K562 (cell line): ENCODE results near the gene NUP62. TPM values are rescaled to one million over a fixed set of nuclear protein-coding genes. Genes with fewer than 3 reads are reported as not detected.

Source experiments
- ATAC-seq: fragments of 200-7000 bp; cut with Tn5 transposase; 3 replicates; pipeline ENCODE4 v1.9.1; 2020; ENCODE audit warnings: moderate library complexity
- BruUV-seq: library from RNA; stranded (reverse); fragments of 400-500 nt; replicated peaks from 2 replicates; lab custom pipeline; 2021; lab: Mats Ljungman, UMichigan
- CTCF ChIA-PET: fragments of 300-600 bp; formaldehyde crosslinking; extraction: SDS; loops from one replicate; lab custom pipeline; 2021; ENCODE audit warnings: low intra/inter-chr PET ratio; lab: Yijun Ruan, JAX
- POLR2A ChIA-PET: fragments of 300-600, 350-650 bp; sonication (Branson Sonifier 250); formaldehyde crosslinking; extraction: SDS; loops from one replicate; lab custom pipeline; 2021; ENCODE audit warnings: antibody characterized with exemption, inconsistent platforms; lab: Yijun Ruan, JAX
- DNase-seq, 4 experiments: peaks; one replicate each; pipeline versions ENCODE4 v3.0.0 to v3.0.0-alpha.2; 2011 to 2018; ENCODE audit warnings: low spot score in 3 of 4, mixed read lengths in 3 of 4; ENCODE audit errors: extremely low read depth in 1 of 4
- FAIRE-seq: peaks from 2 replicates; lab custom pipeline; 2011; peaks lifted over from hg19 to GRCh38; lab: Jason Lieb, UNC
- H2AFZ ChIP-seq: 2 replicates; pipeline ENCODE4 v1.6.0; 2011; ENCODE audit warnings: low read depth, low read length, control low read depth, inconsistent platforms
- H3K27ac ChIP-seq: fragments of 200-600 bp; 3 replicates; pipeline ENCODE4 v1.8.0; 2011; ENCODE audit warnings: low read depth, mild to moderate bottlenecking, control low read depth, inconsistent platforms, low read length, moderate library complexity, mixed read lengths; ENCODE audit errors: extremely low read depth
- H3K27me3 ChIP-seq, 2 experiments: fragments of 300-600 bp in 1 of 2; 2 replicates in 1 of 2; 3 replicates in 1 of 2; pipeline versions ENCODE4 v1.6.0 to v1.8.0; 2011; ENCODE audit warnings: inconsistent platforms in 2 of 2, low read length in 2 of 2, mild to moderate bottlenecking in 1 of 2, mixed read lengths in 1 of 2, moderate library complexity in 1 of 2; ENCODE audit not compliant: control insufficient read depth in 2 of 2, insufficient read depth in 2 of 2
- H3K36me3 ChIP-seq: fragments of 300-600 bp; 3 replicates; pipeline ENCODE4 v1.8.0; 2011; ENCODE audit warnings: mild to moderate bottlenecking, low read length, inconsistent platforms; ENCODE audit not compliant: control insufficient read depth, insufficient read depth
- H3K4me1 ChIP-seq, 2 experiments: fragments of 200-600 bp in 1 of 2; replicated peaks in 1 of 2; 2 replicates in 1 of 2; 3 replicates in 1 of 2; pipeline versions ENCODE4 v1.5.1 to v1.8.0; 2011; ENCODE audit warnings: inconsistent platforms in 2 of 2, low read length in 2 of 2, mild to moderate bottlenecking in 1 of 2, mixed read lengths in 1 of 2, moderate library complexity in 1 of 2; ENCODE audit not compliant: control insufficient read depth in 2 of 2, insufficient read depth in 2 of 2
- H3K4me2 ChIP-seq: 2 replicates; pipeline ENCODE4 v1.6.1; 2011; ENCODE audit warnings: low read length, control low read depth, inconsistent platforms, mixed read lengths; ENCODE audit not compliant: insufficient read depth
- H3K4me3 ChIP-seq: fragments of 200-600 bp; sonication (generic), shearing (Covaris generic); 2 replicates; pipeline ENCODE4 v1.5.1; 2016; ENCODE audit warnings: control low read depth, inconsistent platforms
- H3K79me2 ChIP-seq: fragments of 200-600 bp; 3 replicates; pipeline ENCODE4 v1.8.0; 2011; ENCODE audit warnings: low read length, inconsistent platforms; ENCODE audit not compliant: control insufficient read depth, insufficient read depth
- H3K9ac ChIP-seq, 2 experiments: 2 replicates each; pipeline versions ENCODE4 v1.6.0 to v1.6.1; 2011; ENCODE audit warnings: low read depth in 2 of 2, low read length in 2 of 2, control low read depth in 1 of 2, inconsistent platforms in 1 of 2, mild to moderate bottlenecking in 1 of 2, mixed read lengths in 1 of 2; ENCODE audit not compliant: insufficient read depth in 1 of 2
- H3K9me1 ChIP-seq: one replicate; pipeline ENCODE4 v1.6.0; 2011; ENCODE audit warnings: inconsistent platforms, mild to moderate bottlenecking, low read length, moderate library complexity; ENCODE audit not compliant: control insufficient read depth, insufficient read depth
- H3K9me3 ChIP-seq: replicated peaks from 2 replicates; pipeline ENCODE4 v1.5.1; 2011; ENCODE audit warnings: low read depth, low read length, inconsistent platforms; ENCODE audit not compliant: control insufficient read depth, insufficient read depth
- H4K20me1 ChIP-seq: replicated peaks from 2 replicates; pipeline ENCODE4 v1.6.1; 2011; ENCODE audit warnings: low read length, inconsistent platforms, mixed read lengths; ENCODE audit not compliant: control insufficient read depth, insufficient read depth
- E2F1 ChIP-seq: sonication (generic); formaldehyde crosslinking; IDR thresholded peaks from 2 replicates; pipeline ENCODE4 v1.8.1; 2023; ENCODE audit warnings: mild to moderate bottlenecking, missing genetic modification reagents, moderate library complexity
- ETV5 ChIP-seq: sonication (generic); formaldehyde crosslinking; IDR thresholded peaks from 2 replicates; pipeline ENCODE4 v1.4.0; 2020; ENCODE audit warnings: low read depth, mild to moderate bottlenecking, missing genetic modification reagents
- MTA3 ChIP-seq: fragments of 450-650 bp; formaldehyde crosslinking; IDR thresholded peaks from 2 replicates; pipeline ENCODE4 v1.6.1; 2017; ENCODE audit warnings: mild to moderate bottlenecking, borderline replicate concordance
- POLR2A ChIP-seq: fragments of 450-650 bp; conservative IDR thresholded peaks from 2 replicates; pipeline ENCODE4 v1.6.1; 2016
- RBM39 ChIP-seq: fragments of 200-400 bp; formaldehyde crosslinking; optimal IDR thresholded peaks from 2 replicates; pipeline ENCODE3; 2018; ENCODE audit warnings: low read depth, low read length
- SUPT5H ChIP-seq: fragments of 450-650 bp; IDR thresholded peaks from 2 replicates; pipeline ENCODE4 v1.6.1; 2016
- XRCC4 ChIP-seq: IDR thresholded peaks from one replicate; pipeline ENCODE4 v1.6.1; 2011; ENCODE audit not compliant: insufficient read depth, insufficient read length; ENCODE audit errors: extremely low read depth
- ZBED1 ChIP-seq: IDR thresholded peaks from 2 replicates; pipeline ENCODE4 v1.6.1; 2014
- ZFP1 ChIP-seq: fragments of 450-650 bp; formaldehyde crosslinking; IDR thresholded peaks from 2 replicates; pipeline ENCODE4 v1.4.0; 2020; ENCODE audit warnings: mild to moderate bottlenecking, mixed read lengths
- ZHX1 ChIP-seq: fragments of 150-350 bp; conservative IDR thresholded peaks from 2 replicates; pipeline ENCODE4 v1.6.1; 2014; ENCODE audit warnings: low read length
- ZKSCAN1 ChIP-seq: fragments of 150-350 bp; IDR thresholded peaks from 2 replicates; pipeline ENCODE4 v1.6.1; 2016; ENCODE audit warnings: low read depth, low read length
- ZNF143 ChIP-seq: sonication (generic); formaldehyde crosslinking; IDR thresholded peaks from 2 replicates; pipeline ENCODE4 v1.9.0; 2022; ENCODE audit warnings: mild to moderate bottlenecking, missing genetic modification reagents
- ZNF324 ChIP-seq: fragments of 250-450 bp; sonication (Bioruptor Pico); IDR thresholded peaks from 2 replicates; pipeline ENCODE4 v1.4.0; 2020; ENCODE audit warnings: mild to moderate bottlenecking
- whole genome bisulfite sequencing: fragments of 100-300 bp; shearing (Covaris generic); methylation state at CpG from one replicate; pipeline ENCODE4 v1.1.6; 2016; ENCODE audit warnings: low coverage, mixed read lengths; ENCODE audit not compliant: insufficient coverage; ENCODE audit errors: missing lambda C conversion rate; 5-methylcytosine and 5-hydroxymethylcytosine counted together
- in situ Hi-C: fragments of 300-500 bp; cut with MboI; formaldehyde crosslinking; loops from 4 replicates; pipeline ENCODE4 v1.15.0; 2018; ENCODE audit warnings: inconsistent platforms, mixed read lengths
- intact Hi-C: fragments of 100-400 bp; cut with micrococcal nuclease; formaldehyde crosslinking; loops from 2 replicates; pipeline ENCODE4 v1.14.2; 2022
- polyA plus RNA-seq, 8 experiments: library from polyadenylated mRNA; depleted of rRNA in 4 of 8; stranded (reverse) in 5 of 8; unstranded in 3 of 8; fragments of >200 nt; fragmentation: Nextera tagmentation in 2 of 8; fragmentation: Illumina TruSeq in 1 of 8; extraction: Ambion mirVana in 2 of 8; extraction: Trizol in 1 of 8; gene quantifications; 2 replicates each; pipeline versions ENCODE4 v1.2.1 to v1.2.3, GENCODE V29; 2011 to 2014; ENCODE audit warnings: inconsistent platforms in 1 of 8, missing spikeins in 1 of 8
- total RNA-seq, 7 experiments: library from RNA; depleted of rRNA in 6 of 7; stranded (reverse); fragments of >200 nt in 6 of 7; fragmentation: Illumina TruSeq in 2 of 7; extraction: Trizol in 2 of 7; gene quantifications; 2 replicates each; pipeline versions ENCODE4 v1.2.1 to v1.2.3, GENCODE V29; 2011 to 2021; ENCODE audit warnings: low replicate concordance in 1 of 7

NUP62 gene
- total and polyA plus RNA-seq, 9 of the 15 experiments (the other 6 are each of a cell fraction or from before 2014, with no cell fraction given) = 16.9 to 109 (median 66.0) TPM

- ChIA-PET CTCF (no interaction called here), POLR2A (interaction anchor here (1.1 to 1.8 kb wide), 3 partner anchors 9 to 18 kb away, joined by 3 to 7 read pairs (median 5); no protein-coding TSS in a partner anchor)
- Histone ChIP-seq H3K27ac (no peak overlapping the region), H2AFZ (no peak overlapping the region), H3K9ac (peak overlapping the region in 1 of 2 experiments; percentile 24; a peak in 1 of 4 replicates), H4K20me1 (peaks cover 17% of the 10 kb centered on the region; the same call in 1 of the 2 replicates), H3K4me1 (peaks cover 2 to 85% of the 10 kb centered on the region in 2 experiments; a peak in 3 of 5 replicates), H3K9me3 (no peaks in the 10 kb centered on the region), H3K27me3 (no peaks in the 10 kb centered on the region), H3K9me1 (peaks cover under 1% of the 10 kb centered on the region), H3K79me2 (peaks cover 20% of the 10 kb centered on the region), H3K4me2 (no peak overlapping the region), H3K4me3 (no peak overlapping the region), H3K36me3 (peaks cover 90% of the 10 kb centered on the region; the same call in 2 of the 3 replicates)
- in situ Hi-C loops = no loop called here
- WGBS = 69% methylated on average over 5 of the region's 5 CpGs
- ATAC-seq = no peak
- no peak for DNase-seq
- peak; percentile 5; the same call in 1 of the 2 replicates for TF ChIP-seq POLR2A
- peak; percentile 46 for TF ChIP-seq RBM39
- 0 out of 2 replicates have a peak, but pooled peaks have one; percentile 6 for TF ChIP-seq ZBED1
- TF ChIP-seq MTA3 = no peak
- TF ChIP-seq ZKSCAN1 = no peak
- 0 out of 2 replicates have a peak, but pooled peaks have one; percentile 17 for TF ChIP-seq SUPT5H
- BruUV-seq = no TSS peak
- intact Hi-C loops = no loop called here
- FAIRE-seq = no peak
Measured at GRCh38 chr19:49857838-49858087, 71.5 kb downstream of the NUP62 start.

GRCh38 chr19:49857061-49857837, 72.1 kb downstream of the NUP62 start:
- FAIRE-seq (no peak), ATAC-seq (0 out of 3 replicates have a peak, but pooled peaks have one; percentile 1), DNase-seq (no peak)
- Histone ChIP-seq H3K79me2 (peaks cover 25% of the 10 kb centered on the region), H3K36me3 (peaks cover 90% of the 10 kb centered on the region), H3K9me1 (peaks cover 6% of the 10 kb centered on the region), H3K4me3 (no peak overlapping the region), H3K9ac (peak overlapping the region in 1 of 2 experiments; percentile 24; a peak in 1 of 4 replicates), H4K20me1 (peaks cover 23% of the 10 kb centered on the region), H3K27me3 (no peaks in the 10 kb centered on the region), H3K9me3 (no peaks in the 10 kb centered on the region), H2AFZ (no peak overlapping the region), H3K27ac (no peak overlapping the region), H3K4me2 (no peak overlapping the region), H3K4me1 (peaks cover 7 to 83% of the 10 kb centered on the region in 2 experiments)
- BruUV-seq = no TSS peak
- ChIA-PET POLR2A (interaction anchor here (0.9 to 1.8 kb wide), 4 partner anchors 8 to 19 kb away, joined by 3 to 7 read pairs (median 4); no protein-coding TSS in a partner anchor), CTCF (no interaction called here)
- intact Hi-C loops (no loop called here), in situ Hi-C loops (no loop called here)
- 92% methylated on average over 25 of the region's 26 CpGs for WGBS
- TF ChIP-seq ZHX1 = no peak
- no peak for TF ChIP-seq ETV5
- no peak for TF ChIP-seq XRCC4
- no peak for TF ChIP-seq ZNF143
- TF ChIP-seq ZFP1 = no peak
- TF ChIP-seq ZNF324 (CRISPR knock-in tag) = no peak
- peak; percentile 51 for TF ChIP-seq POLR2A
- TF ChIP-seq E2F1 = no peak
